HepG2 (cell line): ENCODE data around the gene CEBPA. TPM values are rescaled to one million over a fixed set of nuclear protein-coding genes. Genes with fewer than 3 reads are reported as not detected.

Source experiments
- FIP1L1 ChIP-seq: fragments of 200-400 bp; formaldehyde crosslinking; IDR thresholded peaks from 2 replicates; pipeline ENCODE4 v1.6.1; 2018; ENCODE audit warnings: low read depth, mild to moderate bottlenecking, low read length, moderate library complexity, borderline replicate concordance; ENCODE audit not compliant: insufficient read depth
- PRDM4 ChIP-seq: sonication (generic); formaldehyde crosslinking; IDR thresholded peaks from 2 replicates; pipeline ENCODE4 v1.9.0; 2021; ENCODE audit warnings: missing genetic modification reagents, borderline replicate concordance
- PRMT3 ChIP-seq: sonication (generic); formaldehyde crosslinking; IDR thresholded peaks from 2 replicates; pipeline ENCODE4 v1.8.1; 2022; ENCODE audit warnings: low read depth, mild to moderate bottlenecking, moderate library complexity, missing genetic modification reagents, borderline replicate concordance
- RXRA ChIP-seq: sonication (generic); formaldehyde crosslinking; IDR thresholded peaks from 2 replicates; pipeline ENCODE4 v1.5.1; 2020; ENCODE audit warnings: missing genetic modification reagents
- SMAD3 ChIP-seq: sonication (generic); formaldehyde crosslinking; IDR thresholded peaks from 2 replicates; pipeline ENCODE4 v1.4.0; 2020; ENCODE audit warnings: missing genetic modification reagents
- SOX5 ChIP-seq: IDR thresholded peaks from 2 replicates; pipeline ENCODE4 v1.6.1; 2016; ENCODE audit warnings: borderline replicate concordance
- SRF ChIP-seq: IDR thresholded peaks from 2 replicates; pipeline ENCODE4 v1.6.1; 2011; ENCODE audit warnings: mild to moderate bottlenecking, low read depth, low read length, moderate library complexity
- ZFP36L2 ChIP-seq: sonication (generic); formaldehyde crosslinking; IDR thresholded peaks from 2 replicates; pipeline ENCODE4 v1.4.0; 2020; ENCODE audit warnings: missing genetic modification reagents
- ZMAT3 ChIP-seq: sonication (generic); formaldehyde crosslinking; conservative IDR thresholded peaks from 2 replicates; pipeline ENCODE4 v1.7.0; 2021; ENCODE audit warnings: missing genetic modification reagents
- ZNF180 ChIP-seq: sonication (generic); formaldehyde crosslinking; IDR thresholded peaks from 2 replicates; pipeline ENCODE4 v1.4.0; 2020; ENCODE audit warnings: low read depth, missing genetic modification reagents, borderline replicate concordance
- ZNF468 ChIP-seq: sonication (generic); formaldehyde crosslinking; IDR thresholded peaks from 2 replicates; pipeline ENCODE4 v1.8.0; 2022; ENCODE audit warnings: mild to moderate bottlenecking, moderate library complexity, missing genetic modification reagents
- ZNF589 ChIP-seq: sonication (generic); formaldehyde crosslinking; conservative IDR thresholded peaks from 2 replicates; pipeline ENCODE4 v1.8.0; 2022; ENCODE audit warnings: mild to moderate bottlenecking, moderate library complexity, missing genetic modification reagents
- ZSCAN30 ChIP-seq: sonication (generic); formaldehyde crosslinking; IDR thresholded peaks from 2 replicates; pipeline ENCODE4 v1.5.0; 2020; ENCODE audit warnings: mild to moderate bottlenecking, missing genetic modification reagents
- polyA plus RNA-seq, 8 experiments: library from polyadenylated mRNA; depleted of rRNA in 3 of 8; stranded (reverse) in 7 of 8; unstranded in 1 of 8; fragments of >200 nt; fragmentation: Illumina TruSeq in 4 of 8; extraction: Trizol in 4 of 8; gene quantifications; 2 replicates each; pipeline versions ENCODE4 v1.2.1 to v1.2.3, GENCODE V29; 2011 to 2016; ENCODE audit warnings: low read depth in 4 of 8, missing spikeins in 1 of 8, mixed read lengths in 1 of 8; ENCODE audit not compliant: insufficient read depth in 1 of 8
- total RNA-seq, 5 experiments: library from RNA; depleted of rRNA; stranded (reverse); fragments of >200 nt; fragmentation: Illumina TruSeq; extraction: Trizol; gene quantifications; 2 replicates each; pipeline ENCODE4 v1.2.3, GENCODE V29; 2016; ENCODE audit warnings: low read depth in 1 of 5
- TF ChIP-seq, protein P1 (sequence below), 2 experiments: sonication (generic) in 1 of 2; formaldehyde crosslinking in 1 of 2; IDR thresholded peaks; 2 replicates each; pipeline versions ENCODE4 v1.5.1 to v1.6.1; 2011 to 2020; ENCODE audit warnings: borderline replicate concordance in 1 of 2, low read depth in 1 of 2, low read length in 1 of 2, mild to moderate bottlenecking in 1 of 2, missing genetic modification reagents in 1 of 2, moderate library complexity in 1 of 2
- TF ChIP-seq, protein P2 (sequence below): IDR thresholded peaks from 2 replicates; pipeline ENCODE4 v1.6.1; 2012; ENCODE audit warnings: low read depth, low read length, improper control_type of control experiment
- TF ChIP-seq, protein P3 (sequence below): sonication (generic); formaldehyde crosslinking; IDR thresholded peaks from 2 replicates; pipeline ENCODE4 v1.5.0; 2020; ENCODE audit warnings: missing genetic modification reagents, mild to moderate bottlenecking, borderline replicate concordance
- TF ChIP-seq, protein P4 (sequence below): sonication (generic); formaldehyde crosslinking; IDR thresholded peaks from 2 replicates; pipeline ENCODE4 v1.5.1; 2020; ENCODE audit warnings: missing genetic modification reagents, mild to moderate bottlenecking, borderline replicate concordance

Gene CEBPA
- total and polyA plus RNA-seq, 2 of the 13 experiments (the other 11 are each of a cell fraction or from before 2014, with no cell fraction given) = 24.8 to 103 TPM

DNA sequence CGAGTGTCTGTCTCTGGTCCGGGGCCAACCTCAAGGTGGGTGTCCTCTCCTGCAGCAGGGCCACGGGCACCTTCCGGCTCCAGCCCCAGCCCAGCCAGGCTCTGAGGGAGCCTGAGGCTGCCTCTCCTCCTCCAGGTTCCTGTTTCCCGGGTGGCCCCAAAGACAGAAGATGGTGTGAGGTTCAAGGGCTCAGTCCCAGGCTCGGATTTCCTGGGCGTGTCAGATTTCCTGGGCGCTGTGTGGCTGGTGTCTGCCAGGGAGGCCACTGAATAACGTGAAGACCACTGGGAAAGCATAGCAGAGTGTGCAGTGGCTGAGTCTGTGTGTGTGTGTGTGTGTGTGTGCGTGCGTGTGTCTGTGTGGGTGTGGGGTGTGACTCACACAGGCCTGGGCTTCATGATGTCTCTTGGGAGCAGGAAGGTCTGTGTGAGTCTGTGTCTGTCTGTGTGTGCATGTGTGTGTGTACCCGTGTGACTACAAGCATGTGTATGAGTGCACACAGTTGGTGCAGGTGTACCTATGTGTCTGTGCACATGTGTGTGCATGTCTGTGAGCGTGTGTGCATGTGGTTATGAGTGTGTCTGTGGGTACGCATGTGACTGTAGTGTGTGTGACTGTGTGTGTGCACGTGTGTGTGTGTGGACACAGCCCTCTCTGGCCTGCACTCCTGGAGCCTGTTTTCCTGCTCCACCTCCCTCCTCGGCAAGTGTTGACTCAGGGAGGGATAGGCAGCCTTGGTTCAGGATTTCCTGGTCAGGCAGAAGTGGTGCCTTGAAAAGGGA, 28.3 kb downstream of the CEBPA start (continued):
- TF ChIP-seq, protein P1, sequence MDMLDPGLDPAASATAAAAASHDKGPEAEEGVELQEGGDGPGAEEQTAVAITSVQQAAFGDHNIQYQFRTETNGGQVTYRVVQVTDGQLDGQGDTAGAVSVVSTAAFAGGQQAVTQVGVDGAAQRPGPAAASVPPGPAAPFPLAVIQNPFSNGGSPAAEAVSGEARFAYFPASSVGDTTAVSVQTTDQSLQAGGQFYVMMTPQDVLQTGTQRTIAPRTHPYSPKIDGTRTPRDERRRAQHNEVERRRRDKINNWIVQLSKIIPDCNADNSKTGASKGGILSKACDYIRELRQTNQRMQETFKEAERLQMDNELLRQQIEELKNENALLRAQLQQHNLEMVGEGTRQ (IDR thresholded peaks at IDR 0.05; ENCODE audit: low read depth, low read length) = no peak
- TF ChIP-seq, protein P1 (CRISPR knock-in tag; IDR thresholded peaks at IDR 0.05; ENCODE audit: borderline replicate concordance) = no peak
- TF ChIP-seq, protein P2, sequence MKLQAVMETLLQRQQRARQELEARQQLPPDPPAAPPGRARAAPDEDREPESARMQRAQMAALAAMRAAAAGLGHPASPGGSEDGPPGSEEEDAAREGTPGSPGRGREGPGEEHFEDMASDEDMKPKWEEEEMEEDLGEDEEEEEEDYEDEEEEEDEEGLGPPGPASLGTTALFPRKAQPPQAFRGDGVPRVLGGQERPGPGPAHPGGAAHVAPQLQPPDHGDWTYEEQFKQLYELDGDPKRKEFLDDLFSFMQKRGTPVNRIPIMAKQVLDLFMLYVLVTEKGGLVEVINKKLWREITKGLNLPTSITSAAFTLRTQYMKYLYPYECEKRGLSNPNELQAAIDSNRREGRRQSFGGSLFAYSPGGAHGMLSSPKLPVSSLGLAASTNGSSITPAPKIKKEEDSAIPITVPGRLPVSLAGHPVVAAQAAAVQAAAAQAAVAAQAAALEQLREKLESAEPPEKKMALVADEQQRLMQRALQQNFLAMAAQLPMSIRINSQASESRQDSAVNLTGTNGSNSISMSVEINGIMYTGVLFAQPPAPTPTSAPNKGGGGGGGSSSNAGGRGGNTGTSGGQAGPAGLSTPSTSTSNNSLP = no peak
- TF ChIP-seq SOX5 (CRISPR knock-in tag) = peak; percentile 55; the same call in 1 of the 2 replicates
- TF ChIP-seq, protein P3, sequence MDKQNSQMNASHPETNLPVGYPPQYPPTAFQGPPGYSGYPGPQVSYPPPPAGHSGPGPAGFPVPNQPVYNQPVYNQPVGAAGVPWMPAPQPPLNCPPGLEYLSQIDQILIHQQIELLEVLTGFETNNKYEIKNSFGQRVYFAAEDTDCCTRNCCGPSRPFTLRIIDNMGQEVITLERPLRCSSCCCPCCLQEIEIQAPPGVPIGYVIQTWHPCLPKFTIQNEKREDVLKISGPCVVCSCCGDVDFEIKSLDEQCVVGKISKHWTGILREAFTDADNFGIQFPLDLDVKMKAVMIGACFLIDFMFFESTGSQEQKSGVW = 0 out of 2 replicates have a peak, but pooled peaks have one; percentile 30
- TF ChIP-seq ZSCAN30 (CRISPR knock-in tag) = no peak
- no peak for TF ChIP-seq ZMAT3 (CRISPR knock-in tag)
- TF ChIP-seq PRMT3 = no peak
- no peak for TF ChIP-seq ZFP36L2
- TF ChIP-seq ZNF468 (CRISPR knock-in tag) = no peak
- TF ChIP-seq FIP1L1 = no peak
- TF ChIP-seq ZNF180 (CRISPR knock-in tag) = no peak
- TF ChIP-seq PRDM4 = no peak
- TF ChIP-seq SMAD3 (CRISPR knock-in tag) = no peak
- TF ChIP-seq, protein P4, sequence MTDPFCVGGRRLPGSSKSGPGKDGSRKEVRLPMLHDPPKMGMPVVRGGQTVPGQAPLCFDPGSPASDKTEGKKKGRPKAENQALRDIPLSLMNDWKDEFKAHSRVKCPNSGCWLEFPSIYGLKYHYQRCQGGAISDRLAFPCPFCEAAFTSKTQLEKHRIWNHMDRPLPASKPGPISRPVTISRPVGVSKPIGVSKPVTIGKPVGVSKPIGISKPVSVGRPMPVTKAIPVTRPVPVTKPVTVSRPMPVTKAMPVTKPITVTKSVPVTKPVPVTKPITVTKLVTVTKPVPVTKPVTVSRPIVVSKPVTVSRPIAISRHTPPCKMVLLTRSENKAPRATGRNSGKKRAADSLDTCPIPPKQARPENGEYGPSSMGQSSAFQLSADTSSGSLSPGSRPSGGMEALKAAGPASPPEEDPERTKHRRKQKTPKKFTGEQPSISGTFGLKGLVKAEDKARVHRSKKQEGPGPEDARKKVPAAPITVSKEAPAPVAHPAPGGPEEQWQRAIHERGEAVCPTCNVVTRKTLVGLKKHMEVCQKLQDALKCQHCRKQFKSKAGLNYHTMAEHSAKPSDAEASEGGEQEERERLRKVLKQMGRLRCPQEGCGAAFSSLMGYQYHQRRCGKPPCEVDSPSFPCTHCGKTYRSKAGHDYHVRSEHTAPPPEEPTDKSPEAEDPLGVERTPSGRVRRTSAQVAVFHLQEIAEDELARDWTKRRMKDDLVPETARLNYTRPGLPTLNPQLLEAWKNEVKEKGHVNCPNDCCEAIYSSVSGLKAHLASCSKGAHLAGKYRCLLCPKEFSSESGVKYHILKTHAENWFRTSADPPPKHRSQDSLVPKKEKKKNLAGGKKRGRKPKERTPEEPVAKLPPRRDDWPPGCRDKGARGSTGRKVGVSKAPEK (CRISPR knock-in tag) = 0 out of 2 replicates have a peak, but pooled peaks have one; percentile 89
- no peak for TF ChIP-seq SRF
- TF ChIP-seq RXRA (CRISPR knock-in tag) = peak; percentile 76
- no peak for TF ChIP-seq ZNF589
